ENCODE data around the gene XG.
"Not testable (repeated sequence)": the region's sequence is repeated elsewhere in the genome, so short reads cannot be mapped to it uniquely, and the experiment has no call there.

Gene XG

GRCh38 chrX:2804858-2805257 lies 53.0 kb downstream of the XG start:
- not testable (repeated sequence) for H3K27me3 ChIP-seq (ENCODE audit: low read length); H3K9ac ChIP-seq (ENCODE audit: low read length); H3K27ac ChIP-seq (ENCODE audit: low read depth, low read length); H3K4me3 ChIP-seq (ENCODE audit: insufficient read depth, low read length, poor library complexity, severe bottlenecking); H3K9me2 ChIP-seq (replicated peaks; ENCODE audit: insufficient read depth, low read length); H3K36me3 ChIP-seq (ENCODE audit: low read length); H3K4me2 ChIP-seq (ENCODE audit: low read depth, low read length, poor library complexity, severe bottlenecking); H3F3A ChIP-seq (ENCODE audit: insufficient read depth); H3K9me3 ChIP-seq (ENCODE audit: insufficient read depth, low read length); H4K20me1 ChIP-seq (ENCODE audit: low read depth, low read length); H3K79me2 ChIP-seq (ENCODE audit: insufficient read depth, low read length); H2AFZ ChIP-seq (ENCODE audit: low read depth, low read length, severe bottlenecking)

DNA sequence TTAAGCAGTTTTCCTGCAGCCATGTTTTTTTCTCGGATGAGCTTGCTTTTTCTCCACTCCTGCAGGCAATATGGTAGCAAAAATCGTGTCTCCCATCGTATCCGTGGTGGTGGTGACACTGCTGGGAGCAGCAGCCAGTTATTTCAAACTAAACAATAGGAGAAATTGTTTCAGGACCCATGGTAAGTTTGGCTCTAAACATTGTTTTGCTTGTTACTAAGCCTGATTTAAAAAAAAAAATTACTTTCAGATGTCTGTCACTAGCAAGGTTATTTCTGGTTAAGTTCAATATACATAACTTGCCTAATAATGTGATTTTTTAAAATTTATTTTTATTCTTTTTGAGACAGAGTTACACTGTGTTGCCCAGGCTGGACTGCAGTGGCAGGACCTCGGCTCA lies 59.4 kb downstream of the XG start:
- Histone ChIP-seq H3K36me3 (ENCODE audit: low read length) (no peaks in the 10 kb centered on the region), H2AFZ (ENCODE audit: low read depth, low read length, severe bottlenecking) (no peak overlapping the region), H3K9me2 (replicated peaks; ENCODE audit: insufficient read depth, low read length) (no peaks in the 10 kb centered on the region), H3K27ac (ENCODE audit: low read depth, low read length) (no peak overlapping the region), H3K4me2 (ENCODE audit: low read depth, low read length, poor library complexity, severe bottlenecking) (no peak overlapping the region), H3K27me3 (ENCODE audit: low read length) (no peaks in the 10 kb centered on the region), H3K4me3 (ENCODE audit: insufficient read depth, low read length, poor library complexity, severe bottlenecking) (no peak overlapping the region), H3F3A (ENCODE audit: insufficient read depth) (no peaks in the 10 kb centered on the region), H3K9ac (ENCODE audit: low read length) (no peak overlapping the region), H3K9me3 (ENCODE audit: insufficient read depth, low read length) (no peaks in the 10 kb centered on the region), H4K20me1 (ENCODE audit: low read depth, low read length) (no peaks in the 10 kb centered on the region), H3K79me2 (ENCODE audit: insufficient read depth, low read length) (no peaks in the 10 kb centered on the region)
- TF ChIP-seq CTCF (IDR thresholded peaks at IDR 0.05; ENCODE audit: insufficient read depth, low read length, poor library complexity, severe bottlenecking) (no peak), EZH2phosphoT487 (conservative IDR thresholded peaks at IDR 0.05; ENCODE audit: low read length) (no peak)

DNA sequence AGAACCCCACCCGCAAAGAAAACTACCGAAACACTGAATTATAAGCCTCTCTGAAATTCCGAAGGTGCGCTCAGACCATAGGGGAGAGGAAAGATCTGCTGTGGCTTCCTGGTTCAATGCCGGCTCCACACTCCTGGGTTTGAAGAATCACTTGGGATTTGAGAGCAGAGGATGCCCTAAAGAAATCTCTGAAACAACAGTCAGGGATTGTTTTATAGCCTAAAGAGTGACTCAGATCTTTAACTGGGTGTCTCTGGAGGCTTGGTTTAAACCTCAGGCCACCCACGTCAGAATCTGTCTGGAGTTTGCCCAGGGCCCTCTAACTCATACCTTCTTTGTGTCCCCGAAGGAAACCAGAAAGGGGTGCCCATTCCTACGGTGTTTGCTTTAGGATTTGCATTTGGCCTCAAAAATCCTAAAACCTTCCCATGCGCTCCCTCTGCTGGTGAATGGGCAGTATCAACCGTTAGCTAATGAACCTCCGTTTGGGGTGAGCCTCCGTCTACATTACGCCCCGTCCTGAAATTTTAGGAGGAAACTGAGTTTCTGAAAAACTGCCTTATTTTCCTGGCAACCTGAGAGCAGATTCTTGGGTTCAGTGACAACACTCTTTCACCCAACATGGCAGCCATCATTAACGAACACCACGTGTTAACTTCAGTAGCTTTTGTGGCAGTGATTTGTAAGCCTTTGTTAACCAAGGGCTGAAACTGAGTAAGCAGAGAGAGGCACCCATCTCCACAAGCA lies 60.5 kb downstream of the XG start:
- not testable (repeated sequence) for H3K4me3 ChIP-seq (ENCODE audit: insufficient read depth, low read length, poor library complexity, severe bottlenecking); H3K36me3 ChIP-seq (ENCODE audit: low read length); H3K27ac ChIP-seq (ENCODE audit: low read depth, low read length); H3K9me3 ChIP-seq (ENCODE audit: insufficient read depth, low read length); H2AFZ ChIP-seq (ENCODE audit: low read depth, low read length, severe bottlenecking); H3K27me3 ChIP-seq (ENCODE audit: low read length); H3K9me2 ChIP-seq (replicated peaks; ENCODE audit: insufficient read depth, low read length); H3K79me2 ChIP-seq (ENCODE audit: insufficient read depth, low read length); H4K20me1 ChIP-seq (ENCODE audit: low read depth, low read length); H3K4me2 ChIP-seq (ENCODE audit: low read depth, low read length, poor library complexity, severe bottlenecking); H3F3A ChIP-seq (ENCODE audit: insufficient read depth); H3K9ac ChIP-seq (ENCODE audit: low read length)
- TF ChIP-seq CTCF (IDR thresholded peaks at IDR 0.05; ENCODE audit: insufficient read depth, low read length, poor library complexity, severe bottlenecking): peak; percentile 9

DNA sequence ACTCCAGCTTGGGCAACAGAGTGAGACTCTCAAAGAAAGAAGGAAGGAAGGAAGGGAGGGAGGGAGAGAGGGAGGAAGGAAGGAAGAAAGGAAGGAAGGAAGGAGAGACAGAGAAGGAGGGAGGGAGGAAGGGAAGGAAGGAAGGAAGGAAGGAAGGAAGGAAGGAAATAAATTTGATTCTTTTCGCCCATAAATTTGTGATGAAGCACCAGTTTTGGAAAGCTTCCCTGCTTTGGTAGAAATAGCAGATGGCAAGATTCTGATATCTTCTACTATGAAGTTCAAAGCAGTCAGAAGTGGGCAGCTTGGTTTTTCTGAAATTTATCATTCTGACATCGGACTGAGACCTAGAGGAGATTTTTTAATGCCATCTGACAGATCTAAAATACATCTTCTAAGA lies 65.2 kb downstream of the XG start:
- no peaks in the 10 kb centered on the region for H3K36me3 ChIP-seq (ENCODE audit: low read length)
- H3K27ac ChIP-seq (ENCODE audit: low read depth, low read length): no peak overlapping the region
- TF ChIP-seq CTCF (IDR thresholded peaks at IDR 0.05; ENCODE audit: insufficient read depth, low read length, poor library complexity, severe bottlenecking) (no peak), EZH2phosphoT487 (conservative IDR thresholded peaks at IDR 0.05; ENCODE audit: low read length) (no peak)
- H3K9me3 ChIP-seq (ENCODE audit: insufficient read depth, low read length): no peaks in the 10 kb centered on the region
- no peaks in the 10 kb centered on the region for H3K9me2 ChIP-seq (replicated peaks; ENCODE audit: insufficient read depth, low read length)
- H3F3A ChIP-seq (ENCODE audit: insufficient read depth): no peaks in the 10 kb centered on the region
- no peak overlapping the region for H2AFZ ChIP-seq (ENCODE audit: low read depth, low read length, severe bottlenecking)
- no peaks in the 10 kb centered on the region for H3K27me3 ChIP-seq (ENCODE audit: low read length)
- no peak overlapping the region for H3K4me3 ChIP-seq (ENCODE audit: insufficient read depth, low read length, poor library complexity, severe bottlenecking)
- no peak overlapping the region for H3K9ac ChIP-seq (ENCODE audit: low read length)
- no peaks in the 10 kb centered on the region for H4K20me1 ChIP-seq (ENCODE audit: low read depth, low read length)
- no peak overlapping the region for H3K4me2 ChIP-seq (ENCODE audit: low read depth, low read length, poor library complexity, severe bottlenecking)
- no peaks in the 10 kb centered on the region for H3K79me2 ChIP-seq (ENCODE audit: insufficient read depth, low read length)

All from SU-DHL-6 (cell line).